ENCODE results near the gene ARHGAP1. TPM values are rescaled to one million over a fixed set of nuclear protein-coding genes. Genes with fewer than 3 reads are reported as not detected.

ARHGAP1 gene
- total RNA-seq, 1 donor from 2014 or later, result 58.2 TPM

GRCh38 chr11:46701078-46701654, 747 bp upstream of the ARHGAP1 start:
- peak overlapping the region; percentile 100 for H3K4me3 Mint-ChIP-seq
- peak overlapping the region; percentile 99 for H3K27ac Mint-ChIP-seq
- DNase-seq (ENCODE audit: extremely low spot score, unreplicated experiment), result no peak
- H3K27me3 Mint-ChIP-seq, result no peaks in the 10 kb centered on the region
- H3K9me3 Mint-ChIP-seq, result no peaks in the 10 kb centered on the region
- H3K4me1 Mint-ChIP-seq (ENCODE audit: unreplicated experiment), result peaks cover 26% of the 10 kb centered on the region
- H3K36me3 Mint-ChIP-seq, result peaks cover 5% of the 10 kb centered on the region
- no peak for TF ChIP-seq CTCF (conservative IDR thresholded peaks at IDR 0.05)

GRCh38 chr11:46698597-46698996, 1.8 kb downstream of the ARHGAP1 start:
- TF ChIP-seq CTCF (conservative IDR thresholded peaks at IDR 0.05), result no peak
- DNase-seq (ENCODE audit: extremely low spot score, unreplicated experiment), result no peak
- no peaks in the 10 kb centered on the region for H3K27me3 Mint-ChIP-seq
- H3K36me3 Mint-ChIP-seq, result peaks cover 5% of the 10 kb centered on the region
- no peaks in the 10 kb centered on the region for H3K9me3 Mint-ChIP-seq
- H3K4me3 Mint-ChIP-seq, result peak overlapping the region; percentile 62
- H3K4me1 Mint-ChIP-seq (ENCODE audit: unreplicated experiment), result peaks cover 33% of the 10 kb centered on the region
- peak overlapping the region; percentile 85 for H3K27ac Mint-ChIP-seq

GRCh38 chr11:46697723-46698122, 2.7 kb downstream of the ARHGAP1 start:
- H3K27ac Mint-ChIP-seq, result peak overlapping the region; percentile 73
- peak overlapping the region; percentile 68 for H3K4me3 Mint-ChIP-seq
- TF ChIP-seq CTCF (conservative IDR thresholded peaks at IDR 0.05), result no peak
- H3K9me3 Mint-ChIP-seq, result no peaks in the 10 kb centered on the region
- DNase-seq (ENCODE audit: extremely low spot score, unreplicated experiment), result no peak
- no peaks in the 10 kb centered on the region for H3K27me3 Mint-ChIP-seq
- H3K36me3 Mint-ChIP-seq, result peaks cover 5% of the 10 kb centered on the region
- H3K4me1 Mint-ChIP-seq (ENCODE audit: unreplicated experiment), result peaks cover 33% of the 10 kb centered on the region

- Mint-ChIP-seq H3K36me3 (peaks cover under 1% of the 10 kb centered on the region), H3K4me1 (ENCODE audit: unreplicated experiment) (peaks cover 33% of the 10 kb centered on the region), H3K27ac (peak overlapping the region; percentile 73), H3K4me3 (peak overlapping the region; percentile 68), H3K27me3 (no peaks in the 10 kb centered on the region), H3K9me3 (no peaks in the 10 kb centered on the region)
- DNase-seq (ENCODE audit: extremely low spot score, unreplicated experiment), result no peak
- no peak for TF ChIP-seq CTCF (conservative IDR thresholded peaks at IDR 0.05)
These were observed 3.1 kb downstream of the ARHGAP1 start for GRCh38 chr11:46697303-46697702.

GRCh38 chr11:46696212-46696558, 4.2 kb downstream of the ARHGAP1 start:
- H3K27ac Mint-ChIP-seq, result no peak overlapping the region
- H3K4me3 Mint-ChIP-seq, result no peak overlapping the region
- no peaks in the 10 kb centered on the region for H3K9me3 Mint-ChIP-seq
- no peak for DNase-seq (ENCODE audit: extremely low spot score, unreplicated experiment)
- H3K27me3 Mint-ChIP-seq, result no peaks in the 10 kb centered on the region
- peaks cover 29% of the 10 kb centered on the region for H3K4me1 Mint-ChIP-seq (ENCODE audit: unreplicated experiment)
- no peak for TF ChIP-seq CTCF (conservative IDR thresholded peaks at IDR 0.05)
- no peaks in the 10 kb centered on the region for H3K36me3 Mint-ChIP-seq
